Measurements from ENCODE around the gene RUBCN. TPM values are rescaled to one million over a fixed set of nuclear protein-coding genes. Genes with fewer than 3 reads are reported as not detected.
A peak's percentile ranks its signal among the peaks of the same experiment; 100 is the strongest.
"Not testable (repeated sequence)": the region's sequence is repeated elsewhere in the genome, so short reads cannot be mapped to it uniquely, and the experiment has no call there.

Gene RUBCN
- total and polyA plus RNA-seq, 10 donors = 7.5 to 129 (median 60.6) TPM

DNA sequence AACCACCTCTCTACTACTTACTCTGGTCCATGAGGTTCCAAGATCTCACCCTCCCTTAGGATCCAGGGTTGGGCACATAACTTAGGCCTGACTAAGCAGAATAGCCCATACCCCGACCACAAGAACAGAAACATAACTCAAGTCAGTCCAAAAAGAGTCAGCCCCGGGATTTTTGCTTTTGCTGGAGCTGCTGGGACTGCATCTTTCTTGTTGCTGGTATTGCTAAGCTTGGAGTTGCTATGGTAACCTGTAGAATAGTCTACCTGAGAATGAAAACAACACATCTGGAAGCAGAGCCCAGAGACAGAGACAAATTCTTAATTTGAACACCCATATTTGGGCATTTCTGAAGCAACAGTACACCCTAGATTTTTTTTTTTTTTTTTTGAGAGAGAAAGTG is 6.5 kb downstream of the RUBCN start:
- Histone ChIP-seq H3K27me3 (replicated peaks in 1 of 7) (no peaks in the 10 kb centered on the region), H3K36me3 (peaks cover 0 to 7% (median 0%) of the 10 kb centered on the region in 6 donors), H3K4me3 (no peak overlapping the region), H3K9me3 (no peaks in the 10 kb centered on the region), H3K27ac (no peak overlapping the region), H3K4me1 (peaks cover 2 to 84% (median 44%) of the 10 kb centered on the region in 6 donors)
- DNase-seq = no peak
- 57 to 73% (median 65%) methylated on average over 2 of the region's 2 CpGs for WGBS, 5 donors
- intact Hi-C loops (cut with DNase I; ENCODE audit: low total_unique reads) = no loop called here
- TF ChIP-seq, protein P1, sequence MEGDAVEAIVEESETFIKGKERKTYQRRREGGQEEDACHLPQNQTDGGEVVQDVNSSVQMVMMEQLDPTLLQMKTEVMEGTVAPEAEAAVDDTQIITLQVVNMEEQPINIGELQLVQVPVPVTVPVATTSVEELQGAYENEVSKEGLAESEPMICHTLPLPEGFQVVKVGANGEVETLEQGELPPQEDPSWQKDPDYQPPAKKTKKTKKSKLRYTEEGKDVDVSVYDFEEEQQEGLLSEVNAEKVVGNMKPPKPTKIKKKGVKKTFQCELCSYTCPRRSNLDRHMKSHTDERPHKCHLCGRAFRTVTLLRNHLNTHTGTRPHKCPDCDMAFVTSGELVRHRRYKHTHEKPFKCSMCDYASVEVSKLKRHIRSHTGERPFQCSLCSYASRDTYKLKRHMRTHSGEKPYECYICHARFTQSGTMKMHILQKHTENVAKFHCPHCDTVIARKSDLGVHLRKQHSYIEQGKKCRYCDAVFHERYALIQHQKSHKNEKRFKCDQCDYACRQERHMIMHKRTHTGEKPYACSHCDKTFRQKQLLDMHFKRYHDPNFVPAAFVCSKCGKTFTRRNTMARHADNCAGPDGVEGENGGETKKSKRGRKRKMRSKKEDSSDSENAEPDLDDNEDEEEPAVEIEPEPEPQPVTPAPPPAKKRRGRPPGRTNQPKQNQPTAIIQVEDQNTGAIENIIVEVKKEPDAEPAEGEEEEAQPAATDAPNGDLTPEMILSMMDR (IDR thresholded peaks at IDR 0.05 in 8 of 11, conservative IDR thresholded peaks at IDR 0.05 in 3 of 11) = no peak
- TF ChIP-seq POLR2A (IDR thresholded peaks at IDR 0.05) = no peak
- TF ChIP-seq POLR2AphosphoS5 (IDR thresholded peaks at IDR 0.05) = no peak

DNA sequence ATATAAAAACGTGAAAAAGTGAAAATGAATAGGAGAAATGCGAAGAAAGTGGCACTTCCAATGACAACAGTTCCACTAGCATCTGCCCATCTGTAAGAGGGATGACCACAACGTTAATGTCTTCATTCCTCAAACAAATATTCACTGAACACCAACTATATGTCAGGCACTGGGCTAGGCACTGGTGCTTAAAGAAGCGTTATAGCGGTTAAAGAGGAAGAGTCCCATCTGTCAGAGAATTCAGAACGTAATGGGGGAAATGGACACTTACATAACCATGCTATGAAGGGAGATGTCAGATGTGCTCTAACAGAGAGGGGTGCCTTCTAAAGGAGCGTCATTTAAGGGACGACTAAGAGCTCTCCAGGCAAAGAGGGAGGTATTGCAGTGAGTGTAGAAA is 8.2 kb downstream of the RUBCN start:
- Histone ChIP-seq H3K36me3 (peaks cover 0 to 7% (median 0%) of the 10 kb centered on the region in 6 donors), H3K4me3 (no peak overlapping the region), H3K27ac (peak overlapping the region in 6 of 8 donors; percentile 2 to 70 (median 53)), H3K27me3 (replicated peaks in 1 of 7) (no peaks in the 10 kb centered on the region), H3K4me1 (peaks cover 0 to 84% (median 42%) of the 10 kb centered on the region in 6 donors), H3K9me3 (peaks cover 0 to 2% (median 0%) of the 10 kb centered on the region in 8 donors)
- intact Hi-C loops (cut with DNase I; ENCODE audit: low total_unique reads) = no loop called here
- WGBS, 5 donors = 46 to 64% (median 54%) methylated on average over 8 of the region's 8 CpGs
- no peak for DNase-seq
- TF ChIP-seq POLR2A (IDR thresholded peaks at IDR 0.05) (no peak), POLR2AphosphoS5 (IDR thresholded peaks at IDR 0.05) (no peak)
- TF ChIP-seq, protein P1 (IDR thresholded peaks at IDR 0.05 in 8 of 11, conservative IDR thresholded peaks at IDR 0.05 in 3 of 11) = no peak

DNA sequence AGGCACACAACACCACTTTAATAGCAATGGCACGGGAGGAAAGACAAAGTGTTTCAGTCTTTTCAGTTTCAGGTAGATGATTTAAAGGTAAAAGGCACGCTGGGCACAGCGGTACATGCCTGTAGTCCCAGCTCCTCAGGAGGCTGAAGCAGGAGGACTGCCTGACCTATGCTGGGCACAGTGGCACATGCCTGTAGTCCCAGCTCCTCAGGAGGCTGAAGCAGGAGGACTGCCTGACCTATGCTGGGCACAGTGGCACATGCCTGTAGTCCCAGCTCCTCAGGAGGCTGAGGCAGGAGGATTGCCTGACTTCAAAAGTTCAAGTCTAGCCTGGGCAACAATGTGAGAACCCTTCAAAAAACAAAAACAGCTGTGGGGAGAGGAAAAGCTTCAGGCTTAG is 8.8 kb downstream of the RUBCN start:
- H3K9me3 ChIP-seq; H3K27me3 ChIP-seq (replicated peaks in 1 of 7); DNase-seq; H3K36me3 ChIP-seq; H3K4me3 ChIP-seq; intact Hi-C loops (cut with DNase I; ENCODE audit: low total_unique reads): not testable (repeated sequence)
- 74 to 95% (median 95%) methylated on average over 3 of the region's 3 CpGs for WGBS, 5 donors
- peak overlapping the region in 5 of 8 donors; percentile 27 to 70 (median 62) for H3K27ac ChIP-seq
- peaks cover 0 to 82% (median 38%) of the 10 kb centered on the region in 6 donors for H3K4me1 ChIP-seq

DNA sequence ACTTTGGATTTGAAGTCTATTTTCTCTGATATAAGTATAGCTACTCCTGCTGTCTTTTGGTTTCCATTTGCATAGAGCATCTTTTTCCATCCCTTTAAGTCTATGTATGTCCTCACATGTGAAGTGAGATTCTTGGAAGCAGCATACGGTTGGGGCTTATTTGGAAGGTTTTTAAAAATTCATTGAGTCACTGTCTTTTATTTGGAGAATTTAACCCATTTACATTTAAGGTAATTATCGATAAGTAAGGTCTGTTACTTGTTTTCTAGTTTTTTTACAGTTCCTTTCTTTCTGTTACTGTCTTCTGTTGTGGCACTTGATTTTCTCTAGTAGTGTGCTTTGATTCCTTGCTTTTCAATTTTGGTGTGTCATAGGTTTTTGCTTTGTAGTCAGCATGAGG is 14.0 kb downstream of the RUBCN start:
- intact Hi-C loops (cut with DNase I; ENCODE audit: low total_unique reads) = no loop called here
- 95 to 99% (median 96%) methylated on average over 2 of the region's 2 CpGs for WGBS, 5 donors
- no peak for DNase-seq
- H3K27ac ChIP-seq = no peak overlapping the region
- TF ChIP-seq, protein P1 (IDR thresholded peaks at IDR 0.05 in 8 of 11, conservative IDR thresholded peaks at IDR 0.05 in 3 of 11) = no peak
- TF ChIP-seq POLR2AphosphoS5 (IDR thresholded peaks at IDR 0.05) (no peak), POLR2A (IDR thresholded peaks at IDR 0.05) (no peak)
- H3K4me1 ChIP-seq = peaks cover 0 to 40% (median 18%) of the 10 kb centered on the region in 6 donors
- no peaks in the 10 kb centered on the region for H3K27me3 ChIP-seq (replicated peaks in 1 of 7)
- H3K4me3 ChIP-seq = no peak overlapping the region
- peaks cover 0 to 16% (median 13%) of the 10 kb centered on the region in 8 donors for H3K9me3 ChIP-seq
- H3K36me3 ChIP-seq = peaks cover 0 to 23% (median 2%) of the 10 kb centered on the region in 6 donors

DNA sequence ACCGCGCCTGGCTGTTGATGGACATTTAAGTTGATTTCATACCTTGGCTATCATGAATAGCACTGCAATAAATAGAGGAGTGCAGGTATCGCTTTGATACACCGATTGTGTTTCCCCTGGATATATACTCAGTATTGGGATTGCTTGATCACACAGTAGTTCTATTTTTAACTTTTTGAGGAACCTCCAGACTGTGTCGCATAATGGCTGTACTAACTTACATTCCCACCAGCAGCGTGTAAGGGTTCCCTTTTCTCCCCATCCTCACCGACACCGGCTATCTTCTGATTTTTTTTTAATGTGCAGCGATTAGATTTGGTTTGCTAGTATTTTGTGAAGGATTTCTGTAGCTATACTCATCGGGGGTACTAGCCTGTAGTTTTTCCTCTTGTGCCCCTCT is 16.0 kb downstream of the RUBCN start:
- TF ChIP-seq POLR2A (IDR thresholded peaks at IDR 0.05) = no peak
- no peak for TF ChIP-seq POLR2AphosphoS5 (IDR thresholded peaks at IDR 0.05)
- TF ChIP-seq, protein P1 (IDR thresholded peaks at IDR 0.05 in 8 of 11, conservative IDR thresholded peaks at IDR 0.05 in 3 of 11) = no peak
- no peaks in the 10 kb centered on the region for H3K27me3 ChIP-seq (replicated peaks in 1 of 7)
- WGBS, 5 donors = 89 to 93% (median 92%) methylated on average over 10 of the region's 10 CpGs
- peaks cover 0 to 16% (median 13%) of the 10 kb centered on the region in 8 donors for H3K9me3 ChIP-seq
- no peak overlapping the region for H3K27ac ChIP-seq
- peaks cover 0 to 40% (median 19%) of the 10 kb centered on the region in 6 donors for H3K36me3 ChIP-seq
- no peak for DNase-seq
- peaks cover 0 to 26% (median 16%) of the 10 kb centered on the region in 6 donors for H3K4me1 ChIP-seq
- H3K4me3 ChIP-seq = no peak overlapping the region
- intact Hi-C loops (cut with DNase I; ENCODE audit: low total_unique reads) = no loop called here
